ENCODE measurements around the gene PSMB3.

Gene PSMB3

DNA sequence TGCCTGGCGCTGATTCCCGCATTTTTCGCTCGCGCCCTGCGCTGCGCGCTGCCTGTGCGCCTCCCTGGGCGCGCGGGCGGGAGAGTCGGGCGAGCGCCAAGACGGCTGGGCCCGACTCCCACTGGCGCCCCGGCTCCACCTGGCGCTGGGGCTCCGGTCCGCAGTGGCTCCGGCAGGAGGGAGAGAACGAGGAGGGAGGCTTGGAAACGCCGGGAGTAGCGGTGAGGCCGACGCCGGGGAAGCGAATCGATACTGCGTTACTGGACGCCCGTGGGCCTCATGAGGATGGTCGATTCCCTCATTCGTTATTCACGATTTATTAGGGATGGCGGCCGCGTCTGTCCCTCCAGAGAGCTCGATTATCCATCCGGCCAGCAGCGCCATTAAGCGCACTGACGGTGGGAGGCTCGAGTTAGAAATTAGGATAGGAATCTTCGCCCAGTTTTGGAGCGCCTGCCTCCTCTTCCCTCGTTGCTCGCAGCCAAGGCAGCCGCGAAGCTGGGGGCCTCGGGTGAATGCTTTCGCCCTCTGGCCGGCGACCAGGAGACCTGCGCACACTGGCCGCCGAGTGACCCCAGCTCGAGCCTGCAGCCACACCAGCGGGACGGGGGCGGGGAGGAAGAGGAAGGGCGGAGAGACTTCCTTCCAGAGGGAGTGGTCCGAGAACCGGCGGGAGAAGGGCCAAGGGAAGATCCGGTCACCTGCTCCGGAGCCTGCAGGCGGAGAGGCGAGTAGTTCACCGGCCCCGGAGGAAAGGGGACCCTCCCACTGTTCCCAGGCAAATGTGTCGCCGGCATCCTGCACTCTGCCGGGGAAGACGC, 3.1 kb upstream of the PSMB3 start:
- peaks cover 38% of the 10 kb centered on the region for H3K4me1 Mint-ChIP-seq
- H3K27ac Mint-ChIP-seq: peak overlapping the region; percentile 36 to 80 (median 55)
- no peak for TF ChIP-seq CTCF (IDR thresholded peaks at IDR 0.05; ENCODE audit: unreplicated experiment in 3 of 3)
- peaks cover 11% of the 10 kb centered on the region for H3K36me3 Mint-ChIP-seq (ENCODE audit: low read depth)
- peak overlapping the region; percentile 93 to 95 (median 93) for H3K4me3 Mint-ChIP-seq
- H3K9me3 Mint-ChIP-seq: no peaks in the 10 kb centered on the region
- no peaks in the 10 kb centered on the region for H3K27me3 Mint-ChIP-seq (ENCODE audit: low read depth)

GRCh38 chr17:38750044-38750311, 2.6 kb upstream of the PSMB3 start:
- no peak for TF ChIP-seq CTCF (IDR thresholded peaks at IDR 0.05; ENCODE audit: unreplicated experiment in 3 of 3)
- no peaks in the 10 kb centered on the region for H3K9me3 Mint-ChIP-seq
- H3K4me3 Mint-ChIP-seq: peak overlapping the region; percentile 93 to 95 (median 93)
- H3K27me3 Mint-ChIP-seq (ENCODE audit: low read depth): no peaks in the 10 kb centered on the region
- peaks cover 15% of the 10 kb centered on the region for H3K36me3 Mint-ChIP-seq (ENCODE audit: low read depth)
- H3K27ac Mint-ChIP-seq: peak overlapping the region; percentile 36 to 80 (median 55)
- peaks cover 33% of the 10 kb centered on the region for H3K4me1 Mint-ChIP-seq

GRCh38 chr17:38750312-38751121, 2.0 kb upstream of the PSMB3 start:
- Mint-ChIP-seq H3K4me1 (peaks cover 32% of the 10 kb centered on the region), H3K4me3 (peak overlapping the region; percentile 93 to 95 (median 93)), H3K27me3 (ENCODE audit: low read depth) (no peaks in the 10 kb centered on the region), H3K36me3 (ENCODE audit: low read depth) (peaks cover 15% of the 10 kb centered on the region), H3K27ac (peak overlapping the region; percentile 36 to 80 (median 55)), H3K9me3 (no peaks in the 10 kb centered on the region)
- TF ChIP-seq CTCF (IDR thresholded peaks at IDR 0.05; ENCODE audit: unreplicated experiment in 3 of 3): no peak

GRCh38 chr17:38751144-38751807, 1.3 kb upstream of the PSMB3 start:
- H3K4me3 Mint-ChIP-seq: peak overlapping the region; percentile 93 to 95 (median 93)
- H3K27ac Mint-ChIP-seq: peak overlapping the region; percentile 55 to 82 (median 80)
- TF ChIP-seq CTCF (IDR thresholded peaks at IDR 0.05; ENCODE audit: unreplicated experiment in 3 of 3): no peak
- H3K27me3 Mint-ChIP-seq (ENCODE audit: low read depth): no peaks in the 10 kb centered on the region
- peaks cover 19% of the 10 kb centered on the region for H3K36me3 Mint-ChIP-seq (ENCODE audit: low read depth)
- H3K4me1 Mint-ChIP-seq: peaks cover 24% of the 10 kb centered on the region
- H3K9me3 Mint-ChIP-seq: no peaks in the 10 kb centered on the region

DNA sequence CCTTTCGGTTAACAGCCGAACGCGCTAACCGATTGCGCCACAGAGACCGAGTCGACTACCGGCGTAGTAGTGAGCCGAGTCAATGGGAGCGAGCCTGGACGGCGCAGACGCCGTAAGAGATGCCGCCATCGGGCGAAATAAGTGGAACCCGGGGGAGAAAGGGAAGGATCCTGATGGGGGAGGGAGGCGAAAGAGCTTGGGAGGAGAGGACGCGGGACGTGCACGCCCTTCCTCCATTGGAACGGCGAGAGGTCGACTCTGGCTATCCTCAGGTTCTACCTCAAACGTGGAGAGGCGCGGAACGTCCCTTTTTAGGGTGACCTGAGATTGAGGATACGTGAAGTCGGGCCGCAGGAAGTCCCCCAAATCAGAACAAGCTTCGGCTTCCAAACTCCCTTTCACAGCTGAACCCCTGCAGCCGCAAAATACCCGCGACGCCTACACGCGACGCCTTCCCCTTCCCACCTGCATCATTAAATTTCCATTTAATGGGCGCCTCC, 683 bp upstream of the PSMB3 start:
- Mint-ChIP-seq H3K36me3 (ENCODE audit: low read depth) (peaks cover 18% of the 10 kb centered on the region), H3K27me3 (ENCODE audit: low read depth) (no peaks in the 10 kb centered on the region), H3K9me3 (no peaks in the 10 kb centered on the region), H3K27ac (peak overlapping the region; percentile 55 to 82 (median 78)), H3K4me3 (peak overlapping the region; percentile 93 to 95 (median 93)), H3K4me1 (peaks cover 19% of the 10 kb centered on the region)
- no peak for TF ChIP-seq CTCF (IDR thresholded peaks at IDR 0.05; ENCODE audit: unreplicated experiment in 3 of 3)
